ENCODE data around the gene CNST. TPM values are rescaled to one million over a fixed set of nuclear protein-coding genes. Genes with fewer than 3 reads are reported as not detected.
"Not testable (repeated sequence)": the region's sequence is repeated elsewhere in the genome, so short reads cannot be mapped to it uniquely, and the experiment has no call there.

CNST gene
- total and polyA plus RNA-seq, 9 of the 15 experiments (the other 6 are each of a cell fraction or from before 2014, with no cell fraction given), result 17.0 to 55.3 (median 30.8) TPM

DNA sequence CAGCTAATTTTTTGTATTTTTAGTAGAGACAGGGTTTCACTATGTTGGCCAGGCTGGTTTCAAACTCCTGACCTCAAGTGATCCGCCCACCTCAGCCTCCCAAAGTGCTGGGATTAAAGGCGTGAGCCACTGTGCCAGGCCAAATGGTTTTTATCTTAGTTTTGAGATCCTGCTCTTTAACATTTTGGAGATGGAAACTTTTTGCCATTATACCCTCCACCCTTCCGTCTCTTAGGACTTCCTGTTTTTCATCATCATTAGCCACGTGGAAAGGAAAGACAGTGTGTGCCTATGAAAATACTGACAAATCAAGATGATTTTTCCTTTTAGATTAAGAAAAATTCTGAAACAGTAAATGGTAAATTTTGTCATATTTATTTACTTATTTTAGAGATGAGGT is 5.1 kb downstream of the CNST start:
- H3K4me3 ChIP-seq; CTCF ChIA-PET (ENCODE audit: low intra/inter-chr PET ratio); FAIRE-seq; H3K27me3 ChIP-seq (ENCODE audit: control insufficient read depth in 2 of 2, insufficient read depth in 2 of 2, low read length in 2 of 2); in situ Hi-C loops (cut with MboI); BruUV-seq (replicated peaks); H4K20me1 ChIP-seq (replicated peaks; ENCODE audit: control insufficient read depth, insufficient read depth, low read length); DNase-seq (ENCODE audit: extremely low read depth in 1 of 4, low spot score in 3 of 4); H3K9me1 ChIP-seq (ENCODE audit: control insufficient read depth, insufficient read depth, low read length); H2AFZ ChIP-seq (ENCODE audit: low read depth, low read length); H3K9me3 ChIP-seq (replicated peaks; ENCODE audit: control insufficient read depth, insufficient read depth, low read depth, low read length); ATAC-seq; TF ChIP-seq NR4A1 (CRISPR knock-in tag; IDR thresholded peaks at IDR 0.05): not testable (repeated sequence)
- WGBS (ENCODE audit: insufficient coverage, low coverage, missing lambda C conversion rate), result 41% methylated on average over 4 of the region's 4 CpGs
- peaks cover 25% of the 10 kb centered on the region for H3K36me3 ChIP-seq (ENCODE audit: control insufficient read depth, insufficient read depth, low read length)
- intact Hi-C loops (cut with micrococcal nuclease), result loop anchor here (10.0 kb wide), 1 partner anchor 267 kb away; no protein-coding TSS in a partner anchor
- POLR2A ChIA-PET, result interaction anchor here (0.7 to 1.1 kb wide), 2 partner anchors 9 to 10 kb away, joined by 3 to 4 read pairs; no protein-coding TSS in a partner anchor
- peak overlapping the region; percentile 85 for H3K27ac ChIP-seq (ENCODE audit: extremely low read depth, low read depth, low read length)
- peak overlapping the region; percentile 13 for H3K4me2 ChIP-seq (ENCODE audit: insufficient read depth, low read length)
- peaks cover 99% of the 10 kb centered on the region for H3K79me2 ChIP-seq (ENCODE audit: control insufficient read depth, insufficient read depth, low read length)
- peak overlapping the region in 1 of 2 experiments; percentile 25; a peak in 1 of 4 replicates for H3K9ac ChIP-seq (ENCODE audit: insufficient read depth in 1 of 2, low read depth in 2 of 2, low read length in 2 of 2)
- peaks cover 15 to 43% of the 10 kb centered on the region in 2 experiments for H3K4me1 ChIP-seq (replicated peaks in 1 of 2; ENCODE audit: control insufficient read depth in 2 of 2, insufficient read depth in 2 of 2, low read length in 2 of 2)
- TF ChIP-seq NR4A1 (tag; IDR thresholded peaks at IDR 0.05) (0 out of 2 replicates have a peak, but pooled peaks have one; percentile 56), CREM (IDR thresholded peaks at IDR 0.05; ENCODE audit: low read depth) (0 out of 2 replicates have a peak, but pooled peaks have one; percentile 9), ZNF584 (CRISPR knock-in tag; IDR thresholded peaks at IDR 0.05; ENCODE audit: low read depth) (peak; percentile 38; the same call in 1 of the 2 replicates), EP400 (IDR thresholded peaks at IDR 0.05) (peak; percentile 78), HDAC1 (IDR thresholded peaks at IDR 0.05) (0 out of 4 replicates have a peak, but pooled peaks of 1 of the 2 experiments have one; percentile 30), L3MBTL2 (IDR thresholded peaks at IDR 0.05) (peak; percentile 72), RAD21 (CRISPR knock-in tag; conservative IDR thresholded peaks at IDR 0.05 in 1 of 2, IDR thresholded peaks at IDR 0.05 in 1 of 2) (0 out of 4 replicates have a peak, but pooled peaks of 1 of the 2 experiments have one; percentile 5), DPF2 (IDR thresholded peaks at IDR 0.05) (peak; percentile 35; the same call in 1 of the 2 replicates), MEF2D (tag; conservative IDR thresholded peaks at IDR 0.05; ENCODE audit: low read depth) (0 out of 2 replicates have a peak, but pooled peaks have one; percentile 53)
- TF ChIP-seq, protein P1, sequence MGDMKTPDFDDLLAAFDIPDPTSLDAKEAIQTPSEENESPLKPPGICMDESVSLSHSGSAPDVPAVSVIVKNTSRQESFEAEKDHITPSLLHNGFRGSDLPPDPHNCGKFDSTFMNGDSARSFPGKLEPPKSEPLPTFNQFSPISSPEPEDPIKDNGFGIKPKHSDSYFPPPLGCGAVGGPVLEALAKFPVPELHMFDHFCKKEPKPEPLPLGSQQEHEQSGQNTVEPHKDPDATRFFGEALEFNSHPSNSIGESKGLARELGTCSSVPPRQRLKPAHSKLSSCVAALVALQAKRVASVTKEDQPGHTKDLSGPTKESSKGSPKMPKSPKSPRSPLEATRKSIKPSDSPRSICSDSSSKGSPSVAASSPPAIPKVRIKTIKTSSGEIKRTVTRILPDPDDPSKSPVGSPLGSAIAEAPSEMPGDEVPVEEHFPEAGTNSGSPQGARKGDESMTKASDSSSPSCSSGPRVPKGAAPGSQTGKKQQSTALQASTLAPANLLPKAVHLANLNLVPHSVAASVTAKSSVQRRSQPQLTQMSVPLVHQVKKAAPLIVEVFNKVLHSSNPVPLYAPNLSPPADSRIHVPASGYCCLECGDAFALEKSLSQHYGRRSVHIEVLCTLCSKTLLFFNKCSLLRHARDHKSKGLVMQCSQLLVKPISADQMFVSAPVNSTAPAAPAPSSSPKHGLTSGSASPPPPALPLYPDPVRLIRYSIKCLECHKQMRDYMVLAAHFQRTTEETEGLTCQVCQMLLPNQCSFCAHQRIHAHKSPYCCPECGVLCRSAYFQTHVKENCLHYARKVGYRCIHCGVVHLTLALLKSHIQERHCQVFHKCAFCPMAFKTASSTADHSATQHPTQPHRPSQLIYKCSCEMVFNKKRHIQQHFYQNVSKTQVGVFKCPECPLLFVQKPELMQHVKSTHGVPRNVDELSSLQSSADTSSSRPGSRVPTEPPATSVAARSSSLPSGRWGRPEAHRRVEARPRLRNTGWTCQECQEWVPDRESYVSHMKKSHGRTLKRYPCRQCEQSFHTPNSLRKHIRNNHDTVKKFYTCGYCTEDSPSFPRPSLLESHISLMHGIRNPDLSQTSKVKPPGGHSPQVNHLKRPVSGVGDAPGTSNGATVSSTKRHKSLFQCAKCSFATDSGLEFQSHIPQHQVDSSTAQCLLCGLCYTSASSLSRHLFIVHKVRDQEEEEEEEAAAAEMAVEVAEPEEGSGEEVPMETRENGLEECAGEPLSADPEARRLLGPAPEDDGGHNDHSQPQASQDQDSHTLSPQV (IDR thresholded peaks at IDR 0.05), result peak; percentile 77; the same call in 1 of the 2 replicates
- TF ChIP-seq, protein P2, sequence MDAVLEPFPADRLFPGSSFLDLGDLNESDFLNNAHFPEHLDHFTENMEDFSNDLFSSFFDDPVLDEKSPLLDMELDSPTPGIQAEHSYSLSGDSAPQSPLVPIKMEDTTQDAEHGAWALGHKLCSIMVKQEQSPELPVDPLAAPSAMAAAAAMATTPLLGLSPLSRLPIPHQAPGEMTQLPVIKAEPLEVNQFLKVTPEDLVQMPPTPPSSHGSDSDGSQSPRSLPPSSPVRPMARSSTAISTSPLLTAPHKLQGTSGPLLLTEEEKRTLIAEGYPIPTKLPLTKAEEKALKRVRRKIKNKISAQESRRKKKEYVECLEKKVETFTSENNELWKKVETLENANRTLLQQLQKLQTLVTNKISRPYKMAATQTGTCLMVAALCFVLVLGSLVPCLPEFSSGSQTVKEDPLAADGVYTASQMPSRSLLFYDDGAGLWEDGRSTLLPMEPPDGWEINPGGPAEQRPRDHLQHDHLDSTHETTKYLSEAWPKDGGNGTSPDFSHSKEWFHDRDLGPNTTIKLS (IDR thresholded peaks at IDR 0.05; ENCODE audit: borderline replicate concordance, low read depth), result 0 out of 2 replicates have a peak, but pooled peaks have one; percentile 56
- TF ChIP-seq, protein P3, sequence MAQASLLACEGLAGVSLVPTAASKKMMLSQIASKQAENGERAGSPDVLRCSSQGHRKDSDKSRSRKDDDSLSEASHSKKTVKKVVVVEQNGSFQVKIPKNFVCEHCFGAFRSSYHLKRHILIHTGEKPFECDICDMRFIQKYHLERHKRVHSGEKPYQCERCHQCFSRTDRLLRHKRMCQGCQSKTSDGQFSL (CRISPR knock-in tag; IDR thresholded peaks at IDR 0.05), result not testable (repeated sequence)
- TF ChIP-seq, protein P3 (tag; IDR thresholded peaks at IDR 0.05), result peak in 1 of 2 experiments; percentile 43; a peak in 1 of 4 replicates

Data from K562 (cell line).